ENCODE data around the gene CYB5R3. TPM values are rescaled to one million over a fixed set of nuclear protein-coding genes. Genes with fewer than 3 reads are reported as not detected.
A peak's percentile ranks its signal among the peaks of the same experiment; 100 is the strongest.

Gene CYB5R3
- total RNA-seq, 4 donors from 2014 or later = 134 to 200 (median 176) TPM

GRCh38 chr22:42614312-42615091 is 34.7 kb downstream of the CYB5R3 start, which contains the start of gene POLDIP3:
POLDIP3 (minus strand) TSS chr22:42614883; CDS start chr22:42614857, 26 bp downstream.
- DNase-seq (ENCODE audit: low spot score in 2 of 2) = peak; percentile 97 to 98
- 0 to 1% methylated on average over 40 to 54 of the region's 85 CpGs for WGBS, 2 donors
- H3K4me1 ChIP-seq = peaks cover 0 to 70% (median 43%) of the 10 kb centered on the region in 4 donors
- peaks cover 0 to 10% (median 0%) of the 10 kb centered on the region in 3 donors for H3K36me3 ChIP-seq
- peak within 1 kb of the TSS; percentile 59 to 84 (median 70) for H3K4me3 ChIP-seq
- TF ChIP-seq CTCF (IDR thresholded peaks at IDR 0.05) (peak in 3 of 5 experiments; percentile 42 to 46 (median 45)), EP300 (IDR thresholded peaks at IDR 0.05) (peak in 1 of 2 donors; percentile 94), POLR2A (IDR thresholded peaks at IDR 0.05) (peak; percentile 28 to 62)
- no peaks in the 10 kb centered on the region for H3K9me3 ChIP-seq
- H3K27ac ChIP-seq = peak within 1 kb of the TSS; percentile 91 to 99 (median 96)
- no peaks in the 10 kb centered on the region for H3K27me3 ChIP-seq

- H3K4me3 ChIP-seq = peak overlapping the region; percentile 59 to 84 (median 70)
- no peaks in the 10 kb centered on the region for H3K9me3 ChIP-seq
Measured at GRCh38 chr22:42613872-42614301, 35.3 kb downstream of the CYB5R3 start.

GRCh38 chr22:42612336-42612735 is 36.9 kb downstream of the CYB5R3 start:
- no peaks in the 10 kb centered on the region for H3K27me3 ChIP-seq
- TF ChIP-seq EP300 (IDR thresholded peaks at IDR 0.05) = no peak
- no peak for TF ChIP-seq POLR2A (IDR thresholded peaks at IDR 0.05)
- no peak for TF ChIP-seq CTCF (IDR thresholded peaks at IDR 0.05)
- peaks cover 0 to 84% (median 55%) of the 10 kb centered on the region in 4 donors for H3K4me1 ChIP-seq
- H3K9me3 ChIP-seq = no peaks in the 10 kb centered on the region
- H3K4me3 ChIP-seq = peak overlapping the region in 1 of 4 donors; percentile 84
- WGBS, 2 donors = 71 to 74% methylated on average over 11 of the region's 11 CpGs
- H3K27ac ChIP-seq = peak overlapping the region in 2 of 4 donors; percentile 22 to 99
- no peak for DNase-seq (ENCODE audit: low spot score in 2 of 2)
- peaks cover 0 to 6% (median 0%) of the 10 kb centered on the region in 3 donors for H3K36me3 ChIP-seq

More at GRCh38 chr22:42613872-42614301, 35.3 kb downstream of the CYB5R3 start:
- 0 to 1% methylated on average over 10 of the region's 10 CpGs for WGBS, 2 donors
- no peak for DNase-seq (ENCODE audit: low spot score in 2 of 2)
- TF ChIP-seq POLR2A (IDR thresholded peaks at IDR 0.05) (no peak), EP300 (IDR thresholded peaks at IDR 0.05) (no peak), CTCF (IDR thresholded peaks at IDR 0.05) (no peak)
- H3K36me3 ChIP-seq = peaks cover 0 to 4% (median 0%) of the 10 kb centered on the region in 3 donors
- H3K27me3 ChIP-seq = no peaks in the 10 kb centered on the region
- H3K27ac ChIP-seq = peak overlapping the region; percentile 91 to 99 (median 96)
- peaks cover 0 to 76% (median 48%) of the 10 kb centered on the region in 4 donors for H3K4me1 ChIP-seq

- no peak for DNase-seq (ENCODE audit: low spot score in 2 of 2)
- Histone ChIP-seq H3K4me1 (peaks cover 0 to 83% (median 51%) of the 10 kb centered on the region in 4 donors), H3K4me3 (no peak overlapping the region), H3K27me3 (no peaks in the 10 kb centered on the region), H3K27ac (peak overlapping the region in 1 of 4 donors; percentile 75), H3K9me3 (no peaks in the 10 kb centered on the region), H3K36me3 (peaks cover 0 to 8% (median 0%) of the 10 kb centered on the region in 3 donors)
- WGBS, 2 donors = 73 to 75% methylated on average over 1 of the region's 1 CpG
- no peak for TF ChIP-seq EP300 (IDR thresholded peaks at IDR 0.05)
- no peak for TF ChIP-seq POLR2A (IDR thresholded peaks at IDR 0.05)
- no peak for TF ChIP-seq CTCF (IDR thresholded peaks at IDR 0.05)
Measured at GRCh38 chr22:42611051-42611450, 38.1 kb downstream of the CYB5R3 start.

GRCh38 chr22:42610186-42610585 is 39.0 kb downstream of the CYB5R3 start:
- peaks cover 0 to 78% (median 44%) of the 10 kb centered on the region in 4 donors for H3K4me1 ChIP-seq
- 17 to 67% methylated on average over 2 to 5 of the region's 5 CpGs for WGBS, 2 donors

More at GRCh38 chr22:42610186-42610585, 39.0 kb downstream of the CYB5R3 start:
- H3K4me3 ChIP-seq = no peak overlapping the region
- H3K9me3 ChIP-seq = no peaks in the 10 kb centered on the region
- H3K27me3 ChIP-seq = no peaks in the 10 kb centered on the region
- H3K36me3 ChIP-seq = peaks cover 0 to 16% (median 5%) of the 10 kb centered on the region in 3 donors
- peak overlapping the region in 3 of 4 donors; percentile 22 to 75 (median 75) for H3K27ac ChIP-seq
- TF ChIP-seq CTCF (IDR thresholded peaks at IDR 0.05) (no peak), POLR2A (IDR thresholded peaks at IDR 0.05) (no peak), EP300 (IDR thresholded peaks at IDR 0.05) (no peak)
- DNase-seq (ENCODE audit: low spot score in 2 of 2) = no peak
